Activated CD4-positive, CD25-positive, alpha-beta regulatory T cell treated with anti-CD3 and anti-CD28 coated beads, Interleukin-2, amount 50 U/mL, for 24 hours (primary cell): ENCODE measurements around the gene IL31RA.
A peak's percentile ranks its signal among the peaks of the same experiment; 100 is the strongest.

Source experiments
- ATAC-seq, 2 donors: fragments of 150-1000 bp; cut with Tn5 transposase; one replicate each; pipeline ENCODE4 v1.10.0; 2021; ENCODE audit warnings: mild to moderate bottlenecking in 1 of 2, moderate library complexity in 1 of 2

The IL31RA gene

DNA sequence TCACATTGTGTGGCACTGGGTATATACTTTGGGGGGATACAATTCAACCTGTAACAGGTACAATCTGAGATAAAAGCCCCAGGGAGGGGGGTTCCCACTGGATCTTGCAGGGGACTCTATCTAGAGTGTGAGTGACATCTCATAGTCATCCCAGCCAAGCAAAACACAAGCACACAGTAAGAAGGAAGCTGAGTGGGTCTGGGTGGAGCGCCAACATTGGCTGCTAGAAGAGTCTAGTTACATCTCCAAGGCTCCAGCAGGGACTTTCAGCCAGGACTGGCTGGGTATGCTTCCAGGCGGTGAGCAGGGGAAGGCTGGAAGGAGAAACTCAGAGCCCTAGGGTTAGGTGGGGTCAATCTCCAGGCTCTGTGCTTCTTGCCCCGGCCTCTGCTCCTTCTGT lies 53.0 kb downstream of the IL31RA start:
- ATAC-seq, result peak in 1 of 2 donors; percentile 20

DNA sequence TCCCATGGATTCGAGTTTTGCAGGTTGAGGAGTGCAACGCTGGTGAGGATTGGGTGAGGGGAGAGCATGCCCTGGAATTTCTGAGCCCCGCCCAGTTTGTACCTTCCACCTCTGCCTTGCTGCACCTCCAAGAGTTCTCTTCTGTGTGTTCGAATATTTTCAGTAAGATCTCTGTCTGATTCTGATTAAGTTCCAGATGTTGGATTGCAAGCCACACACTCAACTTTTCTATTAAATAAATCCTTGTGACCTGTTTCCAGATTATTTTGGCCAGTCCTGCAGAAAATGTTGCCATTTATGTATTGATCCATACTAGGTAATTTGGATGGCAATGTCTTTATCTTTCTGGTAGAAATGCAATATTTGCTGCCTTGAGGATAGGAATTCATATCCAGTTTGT lies 54.1 kb downstream of the IL31RA start:
- no peak for ATAC-seq

DNA sequence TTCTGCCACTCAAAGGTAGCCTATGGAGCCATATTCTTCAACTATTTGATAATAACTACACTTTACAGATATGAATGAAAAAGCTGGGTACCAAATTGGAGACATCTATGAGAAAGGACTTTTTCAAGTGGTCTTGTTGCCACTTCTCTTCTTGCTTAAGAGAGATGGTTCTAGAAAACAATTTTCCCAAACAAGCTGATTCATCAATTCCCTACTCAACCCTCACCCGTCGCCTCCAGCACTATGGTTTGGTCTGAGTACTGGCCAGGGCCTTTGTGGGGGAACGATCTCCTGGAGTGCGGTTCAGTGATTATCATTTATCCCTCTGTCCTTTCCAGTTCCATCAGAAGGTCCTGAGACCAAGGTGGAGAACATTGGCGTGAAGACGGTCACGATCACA lies 56.8 kb downstream of the IL31RA start:
- no peak for ATAC-seq

GRCh38 chr5:55908804-55909203 lies 57.6 kb downstream of the IL31RA start:
- no peak for ATAC-seq

- no peak for ATAC-seq
Measured at GRCh38 chr5:55911784-55912653, 60.9 kb downstream of the IL31RA start.

DNA sequence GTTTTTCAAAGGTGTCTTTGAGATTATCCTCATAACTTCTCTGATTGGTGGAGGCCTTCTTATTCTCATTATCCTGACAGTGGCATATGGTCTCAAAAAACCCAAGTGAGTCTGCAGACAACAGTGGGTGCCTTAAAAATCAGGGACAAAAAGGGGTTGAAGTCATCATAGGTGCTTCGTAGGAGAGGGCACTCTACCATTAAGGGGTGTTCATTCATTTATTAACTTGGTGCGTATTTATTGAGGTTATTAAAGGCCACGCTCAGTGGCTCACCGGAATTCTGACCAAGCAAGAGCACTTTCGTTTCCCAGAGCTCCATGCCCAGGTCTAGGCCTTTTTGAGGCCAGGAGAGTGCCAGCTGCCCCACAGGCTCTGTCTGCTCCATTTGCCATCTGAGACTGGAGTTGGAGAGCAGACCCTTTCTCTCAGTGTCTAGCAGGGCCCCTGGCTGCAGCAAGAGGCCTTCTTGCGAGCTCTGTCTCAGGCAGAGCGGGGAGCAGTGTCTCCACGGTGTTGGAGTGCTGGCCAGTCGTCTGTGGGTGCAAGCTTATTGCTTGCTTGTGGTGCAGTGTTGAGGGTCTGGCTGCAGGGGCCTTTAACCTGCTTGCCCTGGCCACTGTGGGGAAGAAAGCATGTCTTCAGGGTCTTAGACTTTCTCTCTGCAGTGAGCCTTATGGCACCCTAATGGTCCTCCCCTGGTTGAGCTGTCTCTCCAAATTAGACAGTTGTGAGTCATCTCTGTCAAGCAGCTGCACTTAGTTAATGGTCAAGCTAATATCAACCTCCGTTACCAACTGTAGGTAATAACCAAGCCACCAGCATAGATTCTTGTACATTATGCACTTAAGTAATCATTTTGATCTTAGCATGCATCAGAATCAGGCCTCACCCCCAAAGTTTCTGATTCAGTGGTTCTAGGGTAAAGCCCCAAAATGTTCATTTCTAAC lies 62.6 kb downstream of the IL31RA start:
- ATAC-seq, result no peak

GRCh38 chr5:55914971-55915370 lies 63.8 kb downstream of the IL31RA start:
- ATAC-seq, result no peak

- no peak for ATAC-seq
Measured at GRCh38 chr5:55915783-55916182, 64.6 kb downstream of the IL31RA start.

- ATAC-seq, result no peak
Measured at GRCh38 chr5:55916986-55917385, 65.8 kb downstream of the IL31RA start.

DNA sequence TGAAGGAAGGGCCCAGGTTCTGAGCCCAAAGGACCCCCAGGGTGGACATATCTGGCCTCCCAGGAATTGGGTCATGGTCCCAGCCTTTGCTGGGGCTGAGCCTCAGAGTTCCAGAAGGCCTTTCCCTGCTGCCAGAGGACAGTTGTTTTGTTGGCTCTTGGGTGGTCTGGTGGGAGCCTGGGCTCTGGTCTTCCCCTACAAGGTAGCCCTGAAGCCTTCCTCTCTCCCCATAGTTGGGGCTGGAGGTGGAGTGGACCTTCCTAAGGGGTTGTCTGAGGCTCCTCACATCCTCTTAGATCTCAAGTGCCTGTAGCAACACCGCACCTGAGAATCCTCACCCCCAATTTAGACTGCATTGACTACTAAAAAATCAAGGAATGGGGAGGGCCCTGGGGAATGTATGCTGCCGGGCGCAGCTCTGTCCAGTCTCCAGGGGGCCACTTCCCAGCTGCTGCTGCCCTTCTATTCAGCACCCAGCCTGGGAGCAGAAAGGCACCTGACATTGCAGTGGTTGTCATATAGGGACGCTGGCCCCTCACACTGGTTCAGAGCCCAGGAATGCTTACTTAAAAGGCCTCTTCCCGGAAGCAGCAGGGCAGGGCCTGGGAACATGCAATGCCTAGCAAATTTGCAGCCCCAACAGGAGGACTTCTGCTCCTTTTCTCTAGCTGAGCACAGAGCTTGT lies 66.4 kb downstream of the IL31RA start:
- no peak for ATAC-seq

DNA sequence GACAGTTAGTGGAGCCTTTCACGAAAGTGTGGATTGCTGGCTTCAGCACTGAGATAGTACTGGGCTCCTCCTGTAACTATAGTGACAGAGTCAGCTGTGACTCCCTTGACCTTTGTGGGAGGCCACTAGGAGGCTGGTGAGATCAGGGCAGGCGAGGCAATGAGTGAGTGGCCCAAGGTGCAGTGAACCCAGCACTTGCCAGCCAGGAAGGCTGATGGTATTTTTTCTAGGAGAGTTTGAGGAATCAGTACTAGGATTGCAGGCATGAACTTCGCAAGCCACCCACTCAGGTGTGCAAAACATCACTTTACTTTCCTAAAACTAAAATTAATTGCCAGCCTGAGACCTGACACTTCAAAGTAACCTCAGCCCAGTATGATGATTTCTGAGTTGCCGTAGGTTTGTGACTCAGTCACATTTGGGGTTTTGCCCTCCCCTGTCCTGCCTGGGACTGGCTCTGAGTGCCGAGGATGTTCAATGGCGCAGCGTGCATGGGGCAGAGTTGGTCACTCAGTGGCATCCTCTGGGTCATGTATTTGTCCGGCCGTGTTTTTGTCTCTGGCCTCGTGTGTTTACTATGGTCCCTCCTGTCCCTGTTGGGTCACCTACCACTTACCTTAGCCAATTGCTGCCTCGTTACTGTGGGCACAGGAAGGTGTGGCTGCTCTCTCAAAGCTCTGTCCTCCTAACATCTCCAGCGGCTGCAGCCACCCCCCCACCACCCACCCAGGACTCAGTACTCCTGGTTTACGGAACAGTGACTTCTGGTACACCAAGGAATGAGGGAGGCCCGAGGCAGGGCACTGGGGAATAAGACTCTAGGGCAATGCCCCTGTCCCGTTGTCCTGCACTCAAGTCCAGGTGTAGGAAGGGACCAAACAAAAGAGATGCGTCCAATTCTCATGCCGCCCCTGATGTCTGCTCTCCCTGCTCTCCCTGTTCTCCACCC lies 67.2 kb downstream of the IL31RA start:
- peak; percentile 60 to 64 for ATAC-seq

DNA sequence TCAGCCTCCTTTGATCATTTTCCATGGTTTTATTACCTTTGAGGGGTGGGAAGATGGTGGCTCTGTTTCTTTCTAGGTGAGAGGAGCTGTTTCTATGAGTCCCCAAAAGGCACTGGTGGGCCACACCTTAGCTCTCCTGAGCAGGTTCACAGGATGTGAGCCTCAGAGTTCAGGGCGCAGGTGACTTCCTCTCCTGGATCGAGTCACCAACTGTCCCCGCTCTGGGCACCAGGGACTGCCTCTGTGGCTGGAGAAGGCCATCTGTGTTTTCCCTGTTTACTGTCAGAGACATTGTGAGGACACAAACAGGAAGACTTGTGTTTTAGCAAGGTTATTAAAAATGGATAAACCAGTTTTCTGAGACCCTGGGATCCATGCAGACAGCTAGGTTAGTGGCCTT lies 68.5 kb downstream of the IL31RA start:
- no peak for ATAC-seq

- ATAC-seq, result no peak
Measured at GRCh38 chr5:55920784-55921183, 69.6 kb downstream of the IL31RA start.

DNA sequence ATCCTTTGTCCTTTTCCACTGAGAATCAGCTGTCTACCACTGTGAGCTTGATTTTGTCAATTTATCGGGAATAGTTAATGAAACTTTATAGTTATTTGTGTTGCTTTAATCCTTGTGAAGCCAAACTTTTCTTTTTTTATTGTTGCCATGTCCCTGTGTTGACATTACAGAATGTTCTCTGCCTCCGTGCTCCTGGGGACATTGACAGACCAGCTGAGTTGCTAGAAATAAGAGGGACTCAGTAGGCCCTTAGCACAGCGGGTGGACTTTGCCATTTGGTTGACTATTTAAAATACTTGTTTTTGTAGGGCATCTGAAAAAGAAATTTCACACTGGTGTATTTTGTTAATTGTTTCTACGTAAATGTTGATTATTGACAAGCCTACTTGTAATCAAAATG lies 70.5 kb downstream of the IL31RA start:
- ATAC-seq, result no peak

DNA sequence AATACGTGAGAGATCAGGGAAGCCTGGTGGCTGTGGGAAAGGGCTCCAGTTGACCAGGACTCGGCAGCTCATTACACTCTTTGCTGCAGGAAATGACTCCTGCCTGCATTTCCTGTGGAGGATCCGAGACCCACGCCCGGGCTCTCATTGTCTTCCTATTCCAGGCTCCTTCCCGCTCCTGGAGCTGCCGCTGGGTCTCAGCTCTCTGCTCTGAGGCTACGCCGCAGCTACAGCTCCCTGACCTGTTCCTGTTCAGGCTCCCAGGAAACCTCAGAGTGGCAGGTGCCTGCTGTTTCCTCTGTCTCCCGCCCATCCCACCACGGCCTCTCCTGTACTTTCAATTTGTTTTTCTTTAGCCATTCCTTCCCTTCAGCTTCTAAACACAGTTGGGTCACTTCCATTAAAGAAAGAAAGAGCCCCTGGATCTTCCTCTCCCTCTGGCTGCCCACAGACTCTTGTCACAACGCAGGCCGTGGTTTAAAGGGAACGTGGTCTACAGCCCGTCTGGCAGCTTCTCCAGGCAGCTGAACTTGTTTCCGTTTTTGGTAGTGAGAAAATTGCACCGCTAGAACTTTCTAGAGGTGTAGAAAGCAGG lies 72.1 kb downstream of the IL31RA start:
- ATAC-seq, result peak; percentile 25 to 40

DNA sequence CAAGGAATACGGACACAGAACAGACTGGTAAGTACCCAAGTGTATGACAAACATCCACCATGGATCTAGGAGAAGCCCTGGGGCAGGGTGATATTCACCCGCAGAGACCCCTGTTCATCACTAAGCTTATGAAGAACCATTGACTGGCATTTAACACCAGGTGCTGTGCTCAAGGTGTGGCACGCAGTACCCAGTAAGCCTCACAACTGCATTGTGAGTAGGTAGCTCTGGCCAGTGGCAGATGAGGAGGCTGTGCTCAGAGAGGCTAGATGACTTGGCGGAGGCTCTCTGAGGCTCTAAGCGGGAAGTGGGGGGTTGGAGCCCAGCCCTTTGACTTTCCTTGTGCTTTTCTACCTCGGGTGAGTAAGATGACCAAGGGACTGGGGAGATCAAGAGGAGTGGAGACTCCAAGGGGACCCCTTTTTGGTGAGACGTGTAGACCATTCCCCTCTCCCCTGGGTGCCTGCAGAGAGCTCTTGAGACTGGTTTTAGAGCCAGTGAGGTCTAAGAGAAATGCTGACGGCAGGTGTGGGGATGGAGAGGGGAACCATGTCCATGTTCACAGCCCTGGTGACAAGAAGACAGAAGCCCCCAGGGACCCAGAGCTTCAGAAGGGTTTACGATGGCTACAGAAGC lies 72.8 kb downstream of the IL31RA start:
- no peak for ATAC-seq

DNA sequence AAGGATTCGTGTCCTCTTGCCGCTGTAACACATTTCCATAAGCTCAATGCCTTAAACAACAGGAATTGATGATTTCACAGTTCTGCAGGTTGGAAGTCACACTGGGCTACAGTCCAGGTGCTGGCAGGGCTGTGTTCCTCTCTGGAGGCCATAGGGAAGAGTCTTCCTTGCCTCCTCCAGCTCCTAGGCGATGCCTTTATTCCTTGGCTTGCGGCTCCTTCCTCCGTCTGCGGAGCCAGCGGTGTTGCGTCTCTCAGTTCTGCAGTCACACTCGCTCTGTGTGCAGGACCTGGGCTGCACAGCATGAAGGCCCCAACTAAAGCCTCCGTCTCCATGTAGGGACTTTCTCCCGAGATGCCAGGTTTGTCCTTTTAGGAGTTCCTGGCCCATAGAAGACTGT lies 73.6 kb downstream of the IL31RA start:
- ATAC-seq, result no peak

DNA sequence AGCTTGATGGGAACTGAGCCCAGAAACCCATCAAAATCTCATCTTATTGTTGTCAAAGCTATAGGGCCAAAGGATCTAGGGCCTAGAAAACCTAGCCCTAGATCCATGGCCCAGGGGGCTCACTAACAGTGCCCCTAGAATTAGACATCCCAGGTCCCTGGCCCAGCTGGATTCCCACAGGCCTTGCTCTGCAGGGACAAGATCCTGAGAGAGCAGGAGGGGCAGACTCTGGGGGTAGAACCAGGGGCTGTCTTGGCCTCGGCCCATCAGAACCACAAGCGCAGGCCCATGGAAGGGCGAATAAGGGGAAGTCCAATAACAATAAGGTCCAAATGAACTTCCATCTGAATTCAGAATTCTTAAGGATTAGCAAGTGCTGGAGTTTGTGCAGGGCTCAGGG lies 74.0 kb downstream of the IL31RA start:
- no peak for ATAC-seq

- no peak for ATAC-seq
Measured at GRCh38 chr5:55925712-55926111, 74.6 kb downstream of the IL31RA start.

- ATAC-seq, result no peak
Measured at GRCh38 chr5:55926476-55926875, 75.3 kb downstream of the IL31RA start.
